ENCODE measurements around the gene PRKG1.

The PRKG1 gene

DNA sequence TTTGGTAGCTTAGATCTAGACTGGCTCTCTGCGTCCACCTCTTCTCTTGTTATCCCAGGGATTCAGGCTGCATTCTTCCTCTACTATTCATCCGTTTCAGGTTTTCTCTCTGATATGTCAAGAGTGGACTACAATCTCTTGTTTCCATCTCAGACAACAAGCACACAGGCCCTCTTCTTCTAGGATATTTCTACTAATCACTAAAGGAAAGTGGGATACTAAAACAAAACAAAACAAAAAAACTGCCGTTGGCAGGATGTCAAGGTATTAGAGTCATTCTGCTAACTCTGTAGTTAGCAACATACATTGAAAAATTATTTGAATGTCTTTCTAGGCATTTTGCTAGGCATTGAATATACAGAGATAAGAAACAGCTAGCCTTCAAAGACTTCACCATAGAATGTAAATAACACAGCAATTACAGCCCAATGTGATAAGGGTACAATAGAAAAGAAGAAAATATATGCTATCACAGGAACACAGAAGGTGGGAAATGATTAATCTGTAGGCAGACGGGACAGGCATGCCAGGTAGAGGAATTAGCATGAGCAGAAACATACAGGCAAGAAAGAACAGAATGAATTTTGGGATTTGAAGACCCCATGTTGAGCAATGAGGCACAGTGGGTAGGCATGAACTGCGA, 414.6 kb downstream of the PRKG1 start:
- no peak for DNase-seq (ENCODE audit: low read depth in 2 of 3, low spot score in 2 of 3)

DNA sequence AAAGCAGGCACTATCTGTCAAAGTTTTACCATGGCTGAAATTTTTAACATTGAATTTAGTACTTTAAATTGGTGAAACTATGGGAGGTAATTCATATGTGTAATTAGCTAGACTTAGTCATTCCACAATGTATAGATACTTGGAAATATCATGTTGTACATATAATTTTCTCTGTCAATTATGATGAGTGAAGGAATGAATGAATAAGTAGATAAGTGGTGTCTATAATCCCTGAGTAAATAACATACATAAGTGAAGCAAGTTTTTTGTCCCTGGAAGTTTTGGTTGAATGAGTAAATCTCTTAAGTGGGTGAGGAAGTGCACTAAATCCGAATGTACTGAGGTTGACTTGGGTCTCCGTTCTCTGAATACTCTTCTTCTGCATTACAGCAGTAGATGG, 424.1 kb downstream of the PRKG1 start:
- DNase-seq (ENCODE audit: low read depth in 2 of 3, low spot score in 2 of 3): no peak

DNA sequence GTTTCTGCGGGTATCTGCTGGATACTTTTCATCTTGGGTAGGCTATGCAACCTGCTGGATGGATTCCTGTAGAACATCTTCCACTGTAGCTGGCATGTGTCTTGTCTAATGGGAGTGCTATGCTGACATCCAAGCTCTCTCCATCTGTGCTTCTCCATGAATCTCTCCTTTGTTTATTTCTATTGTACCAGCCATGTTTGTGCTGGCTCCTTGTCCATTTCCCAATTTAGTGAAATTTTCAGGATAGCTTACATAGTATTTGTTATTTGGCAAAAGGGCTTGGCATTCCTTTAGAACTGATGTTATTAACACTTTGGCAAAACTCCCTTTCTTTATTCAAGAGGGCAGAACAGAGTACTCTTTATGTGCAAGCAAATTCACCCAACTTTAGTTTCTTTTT, 427.1 kb downstream of the PRKG1 start:
- DNase-seq (ENCODE audit: low read depth in 2 of 3, low spot score in 2 of 3): no peak

DNA sequence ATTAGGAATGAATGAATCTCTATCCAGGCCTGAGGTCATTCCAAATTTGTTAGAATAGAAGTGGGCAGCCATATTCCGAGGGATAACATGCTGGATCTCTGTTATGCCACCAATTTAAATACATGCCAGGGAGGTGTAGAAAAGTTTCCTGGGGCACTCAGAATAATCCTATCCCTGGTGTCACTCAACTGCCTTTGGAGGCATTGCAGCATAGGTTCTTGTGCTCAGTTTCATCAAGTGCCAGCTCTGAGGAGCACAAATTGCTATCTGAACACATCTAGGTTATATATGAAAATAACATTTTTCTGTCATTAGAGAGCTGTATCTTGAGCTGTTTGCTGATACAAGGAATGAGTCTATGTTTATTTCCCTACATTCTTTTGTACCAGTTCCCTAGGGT, 427.8 kb downstream of the PRKG1 start:
- DNase-seq (ENCODE audit: low read depth in 2 of 3, low spot score in 2 of 3): no peak

DNA sequence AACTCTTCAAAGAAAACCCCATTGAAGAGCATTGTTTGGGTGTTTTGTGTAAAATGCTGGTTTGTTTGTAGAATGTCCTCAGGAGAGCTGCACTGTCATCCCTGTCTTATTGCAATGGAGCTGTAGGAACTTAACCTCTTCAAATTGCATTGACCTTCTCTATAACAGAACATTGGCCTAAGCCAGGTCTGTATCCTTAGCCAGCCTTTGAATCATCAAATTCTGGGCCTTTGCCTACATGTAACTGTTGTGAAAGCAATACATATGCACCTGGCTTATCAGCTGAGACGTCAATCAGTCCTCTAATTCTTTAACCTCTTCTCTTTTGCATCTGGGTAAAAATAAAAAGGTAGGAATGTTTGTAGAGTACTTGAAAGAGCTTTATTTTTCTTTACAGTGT, 429.1 kb downstream of the PRKG1 start:
- DNase-seq (ENCODE audit: low read depth in 2 of 3, low spot score in 2 of 3): no peak

DNA sequence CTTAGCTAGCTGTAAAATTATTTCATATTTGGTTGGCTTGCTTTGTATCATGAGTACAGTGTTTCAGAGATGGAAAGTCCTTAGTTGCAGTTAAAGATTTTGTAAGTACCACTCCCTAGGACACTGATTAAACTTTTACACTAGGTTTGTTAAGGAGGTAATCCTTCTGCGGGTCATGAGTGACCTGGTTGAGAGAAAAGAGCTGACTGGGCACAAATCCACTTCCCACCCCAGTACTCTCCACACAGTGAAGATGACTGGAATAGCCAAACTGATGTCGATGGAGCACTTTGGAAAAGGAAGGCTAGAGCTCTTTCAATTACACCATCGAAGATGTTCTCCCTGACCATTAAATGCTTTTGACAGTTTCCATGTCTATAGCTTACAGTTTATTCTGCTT, 433.2 kb downstream of the PRKG1 start:
- no peak for DNase-seq (ENCODE audit: low read depth in 2 of 3, low spot score in 2 of 3)

DNA sequence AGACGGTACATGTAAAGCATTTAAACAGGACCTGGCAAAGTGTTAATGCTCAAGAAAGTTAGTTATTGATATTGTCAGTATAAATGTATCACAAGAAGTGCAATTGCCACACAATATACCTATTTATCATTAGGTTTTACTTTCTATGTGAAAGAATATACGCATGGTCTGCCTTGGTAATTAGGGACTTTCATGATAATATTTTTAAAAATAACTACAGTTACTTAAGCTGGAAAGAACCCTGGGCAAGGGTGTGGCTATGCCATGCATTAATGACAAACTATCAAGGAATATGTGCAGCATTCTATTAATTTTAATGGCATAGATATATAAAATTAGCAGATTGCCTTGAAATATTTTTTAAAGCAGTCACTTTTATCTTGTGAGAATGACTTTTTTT, 433.9 kb downstream of the PRKG1 start:
- DNase-seq (ENCODE audit: low read depth in 2 of 3, low spot score in 2 of 3): no peak

DNA sequence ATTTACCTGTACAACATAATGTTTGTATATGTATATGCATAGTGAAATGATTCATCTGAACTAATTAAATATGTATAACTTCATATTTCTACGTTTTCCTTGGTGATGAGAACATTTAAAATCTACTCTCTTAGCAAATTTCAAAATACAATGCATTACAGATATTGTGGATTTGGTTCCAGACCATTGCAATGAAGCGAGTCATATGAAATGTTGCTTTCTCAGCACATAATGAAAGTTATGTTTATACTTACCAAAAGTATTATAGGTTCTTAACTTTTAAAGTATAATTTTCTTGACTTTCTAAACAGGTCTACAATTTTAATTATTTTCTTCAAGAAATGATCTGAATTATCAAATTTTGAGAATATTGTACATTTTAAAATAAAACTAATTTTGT, 435.9 kb downstream of the PRKG1 start:
- no peak for DNase-seq (ENCODE audit: low read depth in 2 of 3, low spot score in 2 of 3)

DNA sequence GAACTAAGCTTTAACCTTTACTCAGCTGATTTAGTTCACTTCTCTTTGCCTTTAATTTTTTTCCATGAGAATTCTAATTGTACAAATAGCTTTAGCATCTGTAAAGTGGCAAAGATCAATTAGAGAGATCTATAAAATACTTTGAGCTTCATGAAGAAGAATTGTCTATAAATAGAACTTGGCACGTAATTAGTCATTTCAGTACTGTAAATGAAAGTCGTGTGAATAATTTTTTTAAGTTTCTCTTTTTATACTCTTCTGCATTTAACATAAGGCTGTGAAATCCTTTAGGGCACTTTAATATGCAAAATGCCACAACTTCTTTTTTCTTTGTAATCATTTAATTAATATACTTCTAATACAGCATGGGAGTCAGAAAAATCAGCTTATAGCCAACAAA, 447.3 kb downstream of the PRKG1 start:
- DNase-seq (ENCODE audit: low read depth in 2 of 3, low spot score in 2 of 3): no peak

DNA sequence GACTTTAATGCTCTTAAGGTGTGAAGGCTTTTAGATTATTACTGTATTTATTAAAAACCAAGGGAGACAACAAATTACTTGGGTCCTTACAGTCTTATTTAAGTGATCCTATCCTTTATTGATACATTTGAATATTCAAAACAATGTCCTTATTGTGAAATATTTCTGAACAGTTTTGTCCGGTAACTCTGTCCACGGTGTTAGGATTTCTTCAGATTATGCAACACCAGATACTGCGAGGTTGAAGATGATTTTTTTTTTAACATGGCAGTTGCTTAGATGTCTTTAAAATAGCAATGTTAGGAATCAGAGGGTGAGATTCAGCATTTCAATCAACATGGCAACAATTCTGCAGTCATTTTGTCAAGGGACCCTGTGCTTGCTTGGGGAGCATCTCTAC, 448.6 kb downstream of the PRKG1 start:
- DNase-seq (ENCODE audit: low read depth in 2 of 3, low spot score in 2 of 3): no peak

DNA sequence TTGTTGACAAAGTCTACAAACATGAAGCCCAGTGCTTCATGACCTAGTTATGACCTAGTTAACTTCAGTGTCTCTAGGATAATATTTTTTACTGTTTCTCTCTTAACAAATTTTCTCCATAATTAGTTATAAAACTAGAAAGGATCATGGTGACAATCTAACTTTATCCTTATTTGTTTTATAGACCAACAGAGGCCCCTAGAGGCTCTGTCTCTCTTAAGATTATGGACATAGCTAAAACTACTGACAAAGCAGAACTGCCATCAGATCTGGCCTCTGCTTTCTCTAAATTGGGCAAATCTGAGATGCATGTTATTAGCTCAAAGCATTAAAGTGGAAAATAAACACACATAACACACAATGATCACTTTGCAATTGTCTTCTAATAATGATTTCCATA, 449.2 kb downstream of the PRKG1 start:
- DNase-seq (ENCODE audit: low read depth in 2 of 3, low spot score in 2 of 3): no peak

DNA sequence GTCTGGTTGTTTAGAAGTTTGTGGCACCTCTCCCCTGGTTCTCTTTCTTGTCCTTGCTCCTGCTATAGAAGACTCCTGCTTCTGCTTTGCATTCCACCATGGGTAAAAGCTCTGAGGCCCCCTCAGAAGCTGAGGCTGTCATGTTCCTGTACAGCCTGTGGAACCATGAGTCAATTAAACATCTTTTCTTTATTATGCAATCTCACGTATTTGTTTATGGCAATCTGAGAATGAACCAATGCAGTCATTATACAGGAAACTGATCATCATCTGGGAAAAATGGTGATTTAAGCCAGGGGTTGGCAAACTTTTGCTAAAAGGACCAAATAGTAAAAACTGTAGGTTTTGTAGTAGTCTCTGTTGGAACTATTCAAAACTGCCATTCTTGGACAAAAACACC, 449.8 kb downstream of the PRKG1 start:
- no peak for DNase-seq (ENCODE audit: low read depth in 2 of 3, low spot score in 2 of 3)

DNA sequence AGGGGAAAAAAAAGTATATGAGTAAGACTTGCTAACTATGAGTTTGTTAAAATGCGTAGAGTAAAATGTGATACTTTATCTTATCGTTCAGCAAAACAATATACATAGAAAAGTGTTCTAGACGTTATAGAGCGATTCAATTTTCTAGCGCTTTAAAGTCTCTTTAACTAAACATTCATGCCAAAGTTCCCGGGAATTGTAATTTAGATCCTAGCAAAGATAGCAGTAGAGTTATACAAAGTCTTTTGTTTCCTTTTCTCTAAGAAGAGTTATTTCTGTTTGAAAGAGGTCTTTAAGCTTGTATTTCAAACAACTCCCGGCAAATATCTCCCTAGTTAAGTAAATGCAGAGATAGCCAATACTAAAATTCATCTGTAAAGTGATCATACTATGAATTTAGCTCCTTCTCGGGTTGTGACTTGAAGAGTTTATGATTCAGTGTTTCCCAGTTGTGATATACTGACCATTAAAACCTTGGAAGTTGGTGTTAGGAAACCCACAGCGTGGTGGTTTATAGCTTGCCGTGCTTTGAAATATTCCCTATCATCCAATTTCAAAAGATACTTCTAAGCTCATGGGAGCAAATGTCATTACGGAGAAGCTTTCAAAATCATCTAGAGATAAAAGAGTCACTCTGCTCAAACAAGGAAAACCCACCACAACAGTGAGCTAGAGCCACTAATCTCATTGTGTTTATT, 453.4 kb downstream of the PRKG1 start:
- DNase-seq (ENCODE audit: low read depth in 2 of 3, low spot score in 2 of 3): no peak

DNA sequence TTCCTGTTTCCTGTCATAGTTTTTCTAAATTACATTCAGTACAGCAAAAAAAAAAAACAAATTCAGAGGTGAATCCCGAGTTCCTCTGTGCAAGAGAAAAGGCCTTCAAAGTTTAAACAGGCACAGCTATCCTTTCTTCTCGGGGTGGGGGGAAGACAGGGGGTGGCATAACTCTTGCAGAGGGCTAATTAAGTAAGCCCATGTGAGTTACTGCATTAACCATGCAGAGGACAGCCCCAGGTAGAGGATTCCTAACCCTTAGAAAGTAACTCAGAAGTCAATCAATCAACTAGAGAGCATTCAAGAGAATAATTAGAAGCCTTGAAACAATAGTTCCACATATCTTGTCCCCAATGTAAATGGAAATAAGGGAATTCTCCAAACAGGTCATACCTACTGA, 454.2 kb downstream of the PRKG1 start:
- no peak for DNase-seq (ENCODE audit: low read depth in 2 of 3, low spot score in 2 of 3)

DNA sequence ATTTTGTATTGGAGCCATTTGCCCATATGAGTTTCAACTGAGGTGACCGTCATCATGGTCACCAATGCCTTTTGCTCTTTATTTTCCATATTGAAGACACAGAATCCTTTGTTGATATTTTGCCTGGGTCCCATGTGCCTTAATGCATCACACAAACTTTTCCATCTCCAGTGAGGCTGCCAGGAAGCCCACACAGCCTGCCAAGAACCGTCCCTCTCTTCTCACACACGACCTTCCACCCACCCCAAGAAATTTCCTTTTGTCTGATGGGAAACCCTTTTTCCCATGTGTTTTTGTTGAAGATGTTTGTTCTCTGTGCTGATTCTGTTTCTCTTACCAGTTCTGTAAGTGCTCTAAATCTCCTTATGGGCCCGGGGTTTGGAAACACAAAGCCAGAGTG, 456.3 kb downstream of the PRKG1 start:
- no peak for DNase-seq (ENCODE audit: low read depth in 2 of 3, low spot score in 2 of 3)

DNA sequence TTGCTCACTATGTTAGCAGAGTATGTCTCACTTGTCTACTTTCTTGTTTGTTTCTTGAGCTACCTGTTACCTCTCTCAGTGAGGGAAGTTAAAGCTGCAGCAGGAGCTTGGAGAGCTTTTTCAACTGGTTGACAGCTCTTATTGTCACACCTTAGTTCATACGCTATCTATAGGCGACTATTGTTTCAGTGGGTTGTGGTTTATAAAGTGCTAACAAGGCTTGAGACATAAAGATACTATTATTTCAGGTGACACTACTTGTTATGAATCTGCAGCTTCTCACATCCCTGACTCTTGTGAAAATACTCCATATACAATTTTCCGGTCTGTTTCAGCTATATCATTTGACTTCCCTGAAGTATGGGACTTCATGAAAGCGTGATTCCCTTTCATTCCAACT, 457.8 kb downstream of the PRKG1 start:
- DNase-seq (ENCODE audit: low read depth in 2 of 3, low spot score in 2 of 3): no peak

DNA sequence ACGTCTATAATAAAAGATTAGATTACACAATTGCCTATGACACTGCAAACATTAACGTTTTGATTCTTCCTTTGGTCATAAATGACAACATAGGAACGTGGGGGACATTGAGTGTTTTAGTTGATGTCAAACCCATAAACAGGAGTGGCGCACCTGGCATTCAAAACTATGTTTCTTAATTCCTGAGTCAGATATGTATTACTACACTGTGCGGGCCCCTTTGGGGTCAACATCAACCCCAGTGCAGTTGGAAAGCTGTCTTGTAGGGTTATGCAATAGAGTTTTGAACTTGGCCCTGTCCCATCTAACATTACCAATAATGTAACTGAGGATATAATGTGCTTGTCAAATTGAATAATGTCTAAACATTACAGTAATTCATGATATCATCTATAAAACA, 468.6 kb downstream of the PRKG1 start:
- no peak for DNase-seq (ENCODE audit: low read depth in 2 of 3, low spot score in 2 of 3)

DNA sequence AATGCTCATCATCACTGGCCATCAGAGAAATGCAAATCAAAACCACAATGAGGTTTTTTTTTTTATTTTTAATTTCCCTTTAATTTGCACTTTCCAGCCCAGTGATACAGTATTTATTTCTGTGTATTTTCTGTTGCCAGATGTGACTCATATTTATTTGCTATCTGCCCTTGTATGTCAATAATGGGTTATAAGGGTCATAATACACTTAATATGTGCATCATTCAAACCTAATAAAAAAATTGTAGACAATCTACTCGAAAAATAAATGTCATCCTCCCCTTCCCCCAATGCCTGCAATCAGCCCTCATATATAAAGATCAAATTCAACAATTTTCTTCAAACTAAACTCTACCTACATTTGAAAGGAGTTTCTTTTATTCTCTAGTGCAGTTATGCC, 470.6 kb downstream of the PRKG1 start:
- DNase-seq (ENCODE audit: low read depth in 2 of 3, low spot score in 2 of 3): no peak

DNA sequence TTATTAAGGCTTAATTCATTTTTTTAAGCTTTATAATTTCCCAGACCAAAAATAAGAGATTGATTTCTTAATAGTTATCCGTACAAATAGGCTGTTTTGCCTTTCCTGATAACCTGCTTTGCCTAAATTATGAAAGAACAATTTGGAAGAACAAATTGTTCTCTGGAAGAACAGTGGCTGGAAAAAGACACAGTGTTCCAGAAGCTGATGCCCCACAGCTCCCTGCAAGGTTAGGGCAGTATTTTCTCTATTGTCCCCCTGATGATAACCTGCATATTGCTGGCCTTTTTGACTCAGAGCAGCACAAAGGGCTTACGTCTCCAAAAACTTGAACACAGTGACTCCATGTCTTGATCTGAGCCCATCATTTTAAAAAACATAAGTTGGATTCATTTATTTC, 473.7 kb downstream of the PRKG1 start:
- no peak for DNase-seq (ENCODE audit: low read depth in 2 of 3, low spot score in 2 of 3)

DNA sequence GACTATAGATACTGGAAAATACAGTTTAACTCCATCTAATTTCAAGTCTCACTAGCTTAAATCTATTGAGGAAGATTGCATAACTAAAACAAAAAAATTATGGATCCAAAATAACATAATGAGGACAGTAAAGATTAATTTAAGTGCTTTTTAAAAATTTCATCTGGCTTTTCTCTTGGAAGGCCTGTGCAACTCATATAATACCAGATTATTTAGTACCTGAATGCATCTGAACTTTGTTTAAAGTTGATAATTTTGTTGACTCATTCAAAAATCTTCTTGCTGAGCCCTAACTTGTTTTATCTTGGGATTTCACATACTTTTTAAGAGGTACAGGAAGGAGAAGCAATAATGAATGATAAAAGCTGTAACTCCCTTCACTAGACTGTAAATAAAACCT, 478.6 kb downstream of the PRKG1 start:
- no peak for DNase-seq (ENCODE audit: low read depth in 2 of 3, low spot score in 2 of 3)

DNA sequence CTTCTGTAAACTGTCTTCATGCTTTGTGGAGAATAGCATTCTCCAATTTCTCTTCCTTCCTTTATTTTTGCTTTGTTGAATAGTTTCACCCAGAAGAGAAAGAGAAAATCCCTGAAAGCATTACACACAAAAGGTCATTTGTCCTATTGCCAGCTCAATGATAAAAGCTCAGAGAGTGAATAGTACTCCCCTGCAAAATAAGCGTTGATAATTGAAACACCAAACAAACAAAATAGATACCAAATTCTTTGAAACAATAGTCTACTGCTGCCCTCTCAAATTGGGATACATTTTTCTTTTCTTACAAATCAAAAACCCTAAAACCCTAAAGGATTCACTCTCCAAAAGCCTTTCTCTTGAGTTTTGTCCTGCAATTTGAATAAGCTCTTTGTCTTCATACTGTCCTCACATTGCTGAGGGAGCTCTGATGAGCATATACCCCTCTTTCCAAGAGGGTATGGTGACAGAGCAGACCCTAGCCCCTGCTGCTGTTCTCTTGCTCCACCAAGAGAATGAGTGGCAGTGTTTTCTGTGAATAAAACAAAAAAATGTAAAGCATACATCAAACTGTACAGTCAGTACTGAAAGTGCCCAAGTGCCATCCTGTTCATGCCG, 490.7 kb downstream of the PRKG1 start:
- no peak for DNase-seq (ENCODE audit: low read depth in 2 of 3, low spot score in 2 of 3)

DNA sequence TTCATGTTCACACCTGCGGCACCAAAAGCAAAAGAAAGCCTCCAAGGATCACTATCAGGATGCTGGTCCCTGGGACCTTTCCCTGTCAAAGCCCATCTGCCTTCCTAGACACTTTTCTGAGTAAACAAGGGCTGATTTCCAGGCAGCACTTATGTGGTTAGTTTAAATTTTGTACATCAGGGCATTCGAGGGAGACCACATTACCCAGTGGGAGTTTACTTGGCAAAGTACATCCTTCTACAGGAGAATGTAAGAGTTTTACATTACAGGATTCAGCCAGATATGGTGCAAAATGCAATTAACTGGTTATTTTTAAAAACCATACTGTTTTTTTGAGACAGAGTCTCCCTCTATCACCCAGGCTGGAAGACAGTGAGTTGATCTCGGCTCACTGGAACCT, 493.0 kb downstream of the PRKG1 start:
- no peak for DNase-seq (ENCODE audit: low read depth in 2 of 3, low spot score in 2 of 3)

DNA sequence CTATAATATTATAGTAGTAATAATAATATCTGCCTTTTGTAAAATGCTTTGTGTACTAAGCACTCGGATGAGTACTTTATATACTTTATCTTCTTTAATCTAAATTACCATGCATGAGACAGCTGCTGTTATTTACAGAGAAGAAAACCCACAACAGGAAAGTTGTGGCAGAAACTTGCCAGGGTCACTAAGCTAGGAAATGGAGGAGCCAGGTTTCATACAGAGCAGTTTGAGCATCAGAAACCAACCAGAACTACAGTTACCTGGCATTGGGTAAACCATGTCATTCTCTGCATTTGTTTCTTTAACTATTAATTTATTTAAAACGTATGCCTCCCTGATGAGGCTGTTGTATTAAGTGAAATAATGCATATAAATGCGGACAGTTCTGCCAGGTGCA, 495.2 kb downstream of the PRKG1 start:
- DNase-seq (ENCODE audit: low read depth in 2 of 3, low spot score in 2 of 3): no peak
